Nephron (organoid): ENCODE measurements around the gene LDB2.

Source experiments
- H3K27ac Mint-ChIP-seq, 3 experiments: 2 replicates each; pipeline ENCODE4 v1.8.0; 2020; ENCODE audit warnings: mixed read lengths in 3 of 3, mild to moderate bottlenecking in 2 of 3, moderate library complexity in 1 of 3
- H3K27me3 Mint-ChIP-seq: 2 replicates; pipeline ENCODE4 v1.8.0; 2021; ENCODE audit warnings: low read depth, mild to moderate bottlenecking, moderate library complexity, mixed read lengths
- H3K36me3 Mint-ChIP-seq: 2 replicates; pipeline ENCODE4 v1.8.0; 2020; ENCODE audit warnings: low read depth, mixed read lengths
- H3K4me1 Mint-ChIP-seq: 2 replicates; pipeline ENCODE4 v1.8.0; 2020; ENCODE audit warnings: mixed read lengths
- H3K4me3 Mint-ChIP-seq, 3 experiments: 2 replicates each; pipeline ENCODE4 v1.8.0; 2020; ENCODE audit warnings: mild to moderate bottlenecking in 3 of 3, mixed read lengths in 3 of 3, moderate library complexity in 2 of 3
- H3K9me3 Mint-ChIP-seq: 2 replicates; pipeline ENCODE4 v1.8.0; 2020; ENCODE audit warnings: mixed read lengths
- TF ChIP-seq, protein P1 (sequence below), 3 experiments: fragments of 200-600 bp; sonication (generic); IDR thresholded peaks; one replicate each; pipeline ENCODE4 v1.5.0; 2021; ENCODE audit warnings: antibody characterized with exemption in 3 of 3; ENCODE audit not compliant: unreplicated experiment in 3 of 3

The LDB2 gene

DNA sequence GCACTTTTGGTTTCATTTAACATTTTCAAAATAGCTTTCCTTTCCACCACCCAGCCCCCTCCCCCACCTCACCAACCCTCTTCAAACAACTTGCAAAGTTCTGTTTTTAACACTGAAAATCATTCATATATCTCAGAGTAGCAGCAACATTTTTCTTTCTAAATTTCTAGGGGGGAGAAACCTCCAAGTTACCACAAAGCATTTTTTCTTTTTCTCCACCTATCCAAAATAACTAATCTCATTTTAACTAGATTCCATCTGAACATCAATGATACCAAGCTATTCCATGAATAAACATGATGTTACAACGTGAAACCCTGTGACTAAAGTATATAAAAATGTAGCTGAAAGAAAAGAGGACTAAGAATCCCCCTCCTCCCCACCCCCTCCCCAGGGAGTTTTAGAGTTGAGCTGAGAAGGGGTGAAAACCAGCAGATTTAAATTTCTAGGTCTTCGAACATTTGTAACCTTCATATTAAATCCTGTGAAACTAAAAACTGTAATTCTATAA lies 5.2 kb downstream of the LDB2 start:
- H3K4me3 Mint-ChIP-seq: peak overlapping the region; percentile 71 to 80 (median 75)
- H3K27me3 Mint-ChIP-seq: no peaks in the 10 kb centered on the region
- TF ChIP-seq, protein P1, sequence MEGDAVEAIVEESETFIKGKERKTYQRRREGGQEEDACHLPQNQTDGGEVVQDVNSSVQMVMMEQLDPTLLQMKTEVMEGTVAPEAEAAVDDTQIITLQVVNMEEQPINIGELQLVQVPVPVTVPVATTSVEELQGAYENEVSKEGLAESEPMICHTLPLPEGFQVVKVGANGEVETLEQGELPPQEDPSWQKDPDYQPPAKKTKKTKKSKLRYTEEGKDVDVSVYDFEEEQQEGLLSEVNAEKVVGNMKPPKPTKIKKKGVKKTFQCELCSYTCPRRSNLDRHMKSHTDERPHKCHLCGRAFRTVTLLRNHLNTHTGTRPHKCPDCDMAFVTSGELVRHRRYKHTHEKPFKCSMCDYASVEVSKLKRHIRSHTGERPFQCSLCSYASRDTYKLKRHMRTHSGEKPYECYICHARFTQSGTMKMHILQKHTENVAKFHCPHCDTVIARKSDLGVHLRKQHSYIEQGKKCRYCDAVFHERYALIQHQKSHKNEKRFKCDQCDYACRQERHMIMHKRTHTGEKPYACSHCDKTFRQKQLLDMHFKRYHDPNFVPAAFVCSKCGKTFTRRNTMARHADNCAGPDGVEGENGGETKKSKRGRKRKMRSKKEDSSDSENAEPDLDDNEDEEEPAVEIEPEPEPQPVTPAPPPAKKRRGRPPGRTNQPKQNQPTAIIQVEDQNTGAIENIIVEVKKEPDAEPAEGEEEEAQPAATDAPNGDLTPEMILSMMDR (IDR thresholded peaks at IDR 0.05; ENCODE audit: unreplicated experiment in 3 of 3): no peak
- H3K4me1 Mint-ChIP-seq: peaks cover 47% of the 10 kb centered on the region
- peak overlapping the region; percentile 91 to 95 (median 94) for H3K27ac Mint-ChIP-seq
- no peaks in the 10 kb centered on the region for H3K9me3 Mint-ChIP-seq
- H3K36me3 Mint-ChIP-seq: peaks cover 6% of the 10 kb centered on the region

DNA sequence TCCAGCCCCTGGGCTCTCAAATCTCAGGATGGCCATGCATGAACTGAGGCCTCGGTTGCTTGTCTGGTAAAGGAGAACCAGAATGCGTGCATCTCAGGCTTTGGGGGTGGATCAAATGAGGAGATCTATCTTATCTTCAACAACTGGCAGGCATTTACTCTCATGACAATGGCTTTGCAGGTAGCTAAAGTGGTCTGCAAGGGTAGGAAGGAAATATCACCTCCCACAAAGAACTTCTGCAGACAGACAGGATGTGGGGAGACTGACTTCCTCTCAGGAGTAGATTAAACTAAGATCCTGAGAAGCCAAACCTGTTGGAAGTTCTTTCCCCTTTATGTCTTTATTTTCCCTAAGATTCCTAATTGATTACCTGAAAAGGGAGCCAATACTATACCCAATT lies 7.8 kb downstream of the LDB2 start:
- Mint-ChIP-seq H3K4me1 (peaks cover 41% of the 10 kb centered on the region), H3K36me3 (peaks cover 24% of the 10 kb centered on the region), H3K9me3 (no peaks in the 10 kb centered on the region), H3K27ac (peak overlapping the region in 2 of 3 experiments; percentile 6 to 30), H3K4me3 (no peak overlapping the region), H3K27me3 (no peaks in the 10 kb centered on the region)
- TF ChIP-seq, protein P1 (IDR thresholded peaks at IDR 0.05; ENCODE audit: unreplicated experiment in 3 of 3): no peak

DNA sequence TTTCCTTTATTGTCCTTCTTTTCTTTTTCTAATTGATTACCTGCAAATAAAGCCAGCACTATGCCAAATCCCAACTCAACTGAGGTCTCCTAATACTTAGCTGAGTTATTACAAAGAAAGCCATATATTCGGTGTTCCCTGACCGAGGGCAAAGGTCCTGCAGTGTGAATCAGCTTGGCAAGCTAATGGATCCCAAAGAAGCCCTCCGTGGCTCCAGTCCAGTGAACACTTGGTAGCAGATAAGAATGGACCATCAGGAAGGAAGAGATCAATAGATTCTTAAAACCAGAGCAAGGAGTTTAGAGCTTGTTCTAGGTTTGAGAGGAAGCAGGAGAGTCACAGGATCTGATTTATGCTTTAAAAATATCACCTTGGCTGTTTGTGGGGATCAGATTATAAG lies 8.5 kb downstream of the LDB2 start:
- Mint-ChIP-seq H3K27me3 (no peaks in the 10 kb centered on the region), H3K9me3 (no peaks in the 10 kb centered on the region), H3K27ac (peak overlapping the region in 1 of 3 experiments; percentile 6), H3K4me1 (peaks cover 36% of the 10 kb centered on the region), H3K4me3 (no peak overlapping the region), H3K36me3 (peaks cover 31% of the 10 kb centered on the region)
- TF ChIP-seq, protein P1 (IDR thresholded peaks at IDR 0.05; ENCODE audit: unreplicated experiment in 3 of 3): no peak

GRCh38 chr4:16887887-16888286 lies 10.6 kb downstream of the LDB2 start:
- Mint-ChIP-seq H3K36me3 (peaks cover 52% of the 10 kb centered on the region), H3K27me3 (no peaks in the 10 kb centered on the region), H3K4me1 (peaks cover 31% of the 10 kb centered on the region), H3K9me3 (no peaks in the 10 kb centered on the region), H3K27ac (no peak overlapping the region), H3K4me3 (no peak overlapping the region)
- TF ChIP-seq, protein P1 (IDR thresholded peaks at IDR 0.05; ENCODE audit: unreplicated experiment in 3 of 3): no peak

DNA sequence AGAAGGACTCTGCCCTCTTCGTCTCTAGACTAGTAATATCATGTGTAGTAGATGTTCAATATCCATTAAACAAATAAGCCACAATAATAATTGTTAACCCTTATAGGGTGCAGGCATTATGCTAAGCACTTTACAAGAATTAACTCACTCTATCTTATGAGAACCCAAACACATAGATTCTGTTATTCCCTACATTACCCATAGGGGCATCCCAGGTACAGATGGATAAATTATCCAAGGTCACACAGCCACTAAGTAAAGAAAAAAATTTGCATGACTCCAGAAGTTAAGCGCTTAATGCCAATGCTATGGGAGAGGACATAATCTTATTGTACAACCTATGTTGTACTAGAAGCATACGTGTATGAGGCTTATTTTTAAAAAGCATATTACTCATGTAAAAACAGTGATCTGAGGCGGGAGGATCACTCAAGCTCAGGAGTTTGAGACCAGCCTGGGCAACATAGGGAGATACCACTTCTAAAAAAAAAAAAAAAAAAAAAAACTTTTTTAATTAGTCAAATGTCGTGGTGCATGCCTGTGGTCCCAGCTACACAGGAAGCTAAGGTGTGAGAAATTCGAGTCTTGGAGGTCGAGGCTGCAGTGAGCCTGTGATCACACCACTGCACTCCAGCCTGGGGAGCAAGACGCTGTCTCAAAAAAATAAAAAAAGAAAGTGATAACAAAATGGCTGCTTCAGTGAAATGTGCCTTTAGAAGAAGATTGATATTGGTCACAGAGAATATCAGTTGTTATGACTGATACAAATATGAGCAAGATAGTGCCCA lies 13.6 kb downstream of the LDB2 start:
- no peaks in the 10 kb centered on the region for H3K27me3 Mint-ChIP-seq
- peaks cover 77% of the 10 kb centered on the region for H3K36me3 Mint-ChIP-seq
- TF ChIP-seq, protein P1 (IDR thresholded peaks at IDR 0.05; ENCODE audit: unreplicated experiment in 3 of 3): peak in 1 of 3 experiments; percentile 21
- H3K4me1 Mint-ChIP-seq: peaks cover 15% of the 10 kb centered on the region
- peaks cover 2% of the 10 kb centered on the region for H3K9me3 Mint-ChIP-seq
- H3K4me3 Mint-ChIP-seq: no peak overlapping the region
- H3K27ac Mint-ChIP-seq: peak overlapping the region in 1 of 3 experiments; percentile 13
